ENCODE results near the gene PSMC3. TPM values are rescaled to one million over a fixed set of nuclear protein-coding genes. Genes with fewer than 3 reads are reported as not detected.

PSMC3 gene
- total and polyA plus RNA-seq, 2 of the 13 experiments (the other 11 are each of a cell fraction or from before 2014, with no cell fraction given), result 75.8 to 214 TPM

- TF ChIP-seq TOPORS (CRISPR knock-in tag; IDR thresholded peaks at IDR 0.05) (peak; percentile 46; the same call in 1 of the 2 replicates), TP53 (CRISPR knock-in tag; conservative IDR thresholded peaks at IDR 0.05) (no peak), ZNF143 (CRISPR knock-in tag; IDR thresholded peaks at IDR 0.05) (peak; percentile 63), ZNF17 (CRISPR knock-in tag; IDR thresholded peaks at IDR 0.05) (no peak), PAWR (CRISPR knock-in tag; IDR thresholded peaks at IDR 0.05; ENCODE audit: borderline replicate concordance) (no peak), ZNF33A (CRISPR knock-in tag; IDR thresholded peaks at IDR 0.05; ENCODE audit: borderline replicate concordance) (0 out of 2 replicates have a peak, but pooled peaks have one; percentile 32), SUZ12 (IDR thresholded peaks at IDR 0.05; ENCODE audit: low read depth, low read length) (no peak), ZNF318 (CRISPR knock-in tag; IDR thresholded peaks at IDR 0.05) (no peak), ADNP (CRISPR knock-in tag; IDR thresholded peaks at IDR 0.05) (peak; percentile 86), ZNF607 (CRISPR knock-in tag; IDR thresholded peaks at IDR 0.05; ENCODE audit: borderline replicate concordance) (peak; percentile 76; the same call in 1 of the 2 replicates), KDM4B (CRISPR knock-in tag; IDR thresholded peaks at IDR 0.05) (no peak), ZNF672 (CRISPR knock-in tag; IDR thresholded peaks at IDR 0.05) (no peak), MED8 (CRISPR knock-in tag; IDR thresholded peaks at IDR 0.05; ENCODE audit: insufficient replicate concordance) (peak; percentile 11), ZEB1 (IDR thresholded peaks at IDR 0.05; ENCODE audit: insufficient replicate concordance, low read depth) (no peak), MTA1 (CRISPR knock-in tag; IDR thresholded peaks at IDR 0.05; ENCODE audit: borderline replicate concordance) (peak; percentile 91), ETV6 (CRISPR knock-in tag; conservative IDR thresholded peaks at IDR 0.05) (peak; percentile 94), MEIS2 (CRISPR knock-in tag; IDR thresholded peaks at IDR 0.05) (no peak)
- TF ChIP-seq, protein P1, sequence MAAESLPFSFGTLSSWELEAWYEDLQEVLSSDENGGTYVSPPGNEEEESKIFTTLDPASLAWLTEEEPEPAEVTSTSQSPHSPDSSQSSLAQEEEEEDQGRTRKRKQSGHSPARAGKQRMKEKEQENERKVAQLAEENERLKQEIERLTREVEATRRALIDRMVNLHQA (CRISPR knock-in tag; IDR thresholded peaks at IDR 0.05), result no peak
- TF ChIP-seq, protein P2, sequence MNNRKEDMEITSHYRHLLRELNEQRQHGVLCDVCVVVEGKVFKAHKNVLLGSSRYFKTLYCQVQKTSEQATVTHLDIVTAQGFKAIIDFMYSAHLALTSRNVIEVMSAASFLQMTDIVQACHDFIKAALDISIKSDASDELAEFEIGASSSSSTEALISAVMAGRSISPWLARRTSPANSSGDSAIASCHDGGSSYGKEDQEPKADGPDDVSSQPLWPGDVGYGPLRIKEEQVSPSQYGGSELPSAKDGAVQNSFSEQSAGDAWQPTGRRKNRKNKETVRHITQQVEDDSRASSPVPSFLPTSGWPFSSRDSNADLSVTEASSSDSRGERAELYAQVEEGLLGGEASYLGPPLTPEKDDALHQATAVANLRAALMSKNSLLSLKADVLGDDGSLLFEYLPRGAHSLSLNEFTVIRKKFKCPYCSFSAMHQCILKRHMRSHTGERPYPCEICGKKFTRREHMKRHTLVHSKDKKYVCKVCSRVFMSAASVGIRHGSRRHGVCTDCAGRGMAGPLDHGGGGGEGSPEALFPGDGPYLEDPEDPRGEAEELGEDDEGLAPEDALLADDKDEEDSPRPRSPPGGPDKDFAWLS (CRISPR knock-in tag; IDR thresholded peaks at IDR 0.05; ENCODE audit: borderline replicate concordance), result 0 out of 2 replicates have a peak, but pooled peaks have one; percentile 35
Observed at GRCh38 chr11:47407746-47408590, 18.3 kb downstream of the PSMC3 start, which contains the start of gene SLC39A13 (continued).
